ENCODE measurements around the gene PTCRA. TPM values are rescaled to one million over a fixed set of nuclear protein-coding genes. Genes with fewer than 3 reads are reported as not detected.

PTCRA gene
- total and polyA plus RNA-seq, 10 donors = 1.1 to 15.5 (median 4.6) TPM

- no peaks in the 10 kb centered on the region for H3K27me3 ChIP-seq (replicated peaks in 1 of 7)
- no peaks in the 10 kb centered on the region for H3K9me3 ChIP-seq
- WGBS, 5 donors = 90 to 99% (median 97%) methylated on average over 11 of the region's 11 CpGs
- peaks cover 0 to 99% (median 58%) of the 10 kb centered on the region in 6 donors for H3K36me3 ChIP-seq
- H3K4me3 ChIP-seq = no peak overlapping the region
- TF ChIP-seq POLR2AphosphoS5 (IDR thresholded peaks at IDR 0.05) (peak in 1 of 3 donors; percentile 21), POLR2A (IDR thresholded peaks at IDR 0.05) (no peak)
- TF ChIP-seq, protein P1, sequence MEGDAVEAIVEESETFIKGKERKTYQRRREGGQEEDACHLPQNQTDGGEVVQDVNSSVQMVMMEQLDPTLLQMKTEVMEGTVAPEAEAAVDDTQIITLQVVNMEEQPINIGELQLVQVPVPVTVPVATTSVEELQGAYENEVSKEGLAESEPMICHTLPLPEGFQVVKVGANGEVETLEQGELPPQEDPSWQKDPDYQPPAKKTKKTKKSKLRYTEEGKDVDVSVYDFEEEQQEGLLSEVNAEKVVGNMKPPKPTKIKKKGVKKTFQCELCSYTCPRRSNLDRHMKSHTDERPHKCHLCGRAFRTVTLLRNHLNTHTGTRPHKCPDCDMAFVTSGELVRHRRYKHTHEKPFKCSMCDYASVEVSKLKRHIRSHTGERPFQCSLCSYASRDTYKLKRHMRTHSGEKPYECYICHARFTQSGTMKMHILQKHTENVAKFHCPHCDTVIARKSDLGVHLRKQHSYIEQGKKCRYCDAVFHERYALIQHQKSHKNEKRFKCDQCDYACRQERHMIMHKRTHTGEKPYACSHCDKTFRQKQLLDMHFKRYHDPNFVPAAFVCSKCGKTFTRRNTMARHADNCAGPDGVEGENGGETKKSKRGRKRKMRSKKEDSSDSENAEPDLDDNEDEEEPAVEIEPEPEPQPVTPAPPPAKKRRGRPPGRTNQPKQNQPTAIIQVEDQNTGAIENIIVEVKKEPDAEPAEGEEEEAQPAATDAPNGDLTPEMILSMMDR (IDR thresholded peaks at IDR 0.05 in 8 of 11, conservative IDR thresholded peaks at IDR 0.05 in 3 of 11) = no peak
- H3K27ac ChIP-seq = no peak overlapping the region
- intact Hi-C loops (cut with DNase I; ENCODE audit: low total_unique reads) = no loop called here
- no peaks in the 10 kb centered on the region for H3K4me1 ChIP-seq
- DNase-seq = no peak
Observed at GRCh38 chr6:42967228-42967627, 51.4 kb downstream of the PTCRA start.

DNA sequence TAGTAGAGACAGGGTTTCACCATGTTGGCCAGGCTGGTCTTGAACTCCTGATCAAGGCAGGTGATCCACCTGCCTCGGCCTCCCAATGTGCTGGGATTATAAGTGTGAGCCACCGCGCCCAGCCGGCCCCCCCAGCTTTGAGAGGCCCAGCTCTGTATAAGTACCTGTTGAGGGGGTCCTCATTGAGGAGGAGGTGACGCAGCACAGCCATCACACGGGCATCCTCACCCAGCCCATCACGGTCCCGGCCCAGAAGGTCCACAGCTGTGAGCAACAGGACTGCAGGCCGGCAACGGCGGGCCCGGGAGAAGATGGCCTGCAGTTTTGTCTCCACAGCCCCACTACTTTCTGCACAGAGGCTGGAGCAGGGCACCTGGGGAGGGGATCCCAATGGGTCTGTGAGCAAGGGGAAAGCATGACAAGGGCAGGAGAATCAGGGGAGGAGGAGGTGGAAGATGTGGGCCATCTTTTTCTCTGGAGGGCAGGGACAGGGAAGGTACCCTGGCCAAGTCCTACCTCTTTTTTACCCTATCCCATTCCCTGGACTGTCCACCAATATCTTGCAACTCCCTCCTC is 52.4 kb downstream of the PTCRA start:
- H3K9me3 ChIP-seq = no peaks in the 10 kb centered on the region
- intact Hi-C loops (cut with DNase I; ENCODE audit: low total_unique reads) = no loop called here
- no peak overlapping the region for H3K27ac ChIP-seq
- TF ChIP-seq POLR2A (IDR thresholded peaks at IDR 0.05) (no peak), POLR2AphosphoS5 (IDR thresholded peaks at IDR 0.05) (peak in 1 of 3 donors; percentile 14)
- no peak overlapping the region for H3K4me3 ChIP-seq
- DNase-seq = peak; percentile 62
- H3K27me3 ChIP-seq (replicated peaks in 1 of 7) = no peaks in the 10 kb centered on the region
- peaks cover 0 to 98% (median 55%) of the 10 kb centered on the region in 6 donors for H3K36me3 ChIP-seq
- 95 to 97% (median 97%) methylated on average over 9 to 12 of the region's 12 CpGs for WGBS, 5 donors
- no peaks in the 10 kb centered on the region for H3K4me1 ChIP-seq

- Histone ChIP-seq H3K4me1 (peaks cover 0 to 2% (median 0%) of the 10 kb centered on the region in 6 donors), H3K36me3 (peaks cover 0 to 98% (median 52%) of the 10 kb centered on the region in 6 donors), H3K9me3 (no peaks in the 10 kb centered on the region), H3K4me3 (no peak overlapping the region), H3K27ac (no peak overlapping the region), H3K27me3 (replicated peaks in 1 of 7) (no peaks in the 10 kb centered on the region)
- intact Hi-C loops (cut with DNase I; ENCODE audit: low total_unique reads) = no loop called here
- DNase-seq = no peak
- no peak for TF ChIP-seq POLR2AphosphoS5 (IDR thresholded peaks at IDR 0.05)
- no peak for TF ChIP-seq POLR2A (IDR thresholded peaks at IDR 0.05)
- TF ChIP-seq, protein P1 (IDR thresholded peaks at IDR 0.05 in 8 of 11, conservative IDR thresholded peaks at IDR 0.05 in 3 of 11) = no peak
- 73 to 100% (median 81%) methylated on average over 2 to 4 of the region's 4 CpGs for WGBS, 5 donors
Observed at GRCh38 chr6:42968783-42969182, 52.9 kb downstream of the PTCRA start.

- H3K9me3 ChIP-seq = no peaks in the 10 kb centered on the region
- TF ChIP-seq POLR2A (IDR thresholded peaks at IDR 0.05) = no peak
- TF ChIP-seq, protein P1 (IDR thresholded peaks at IDR 0.05 in 8 of 11, conservative IDR thresholded peaks at IDR 0.05 in 3 of 11) = no peak
- no peak for TF ChIP-seq POLR2AphosphoS5 (IDR thresholded peaks at IDR 0.05)
- 92 to 100% (median 95%) methylated on average over 2 of the region's 2 CpGs for WGBS, 5 donors
- no peaks in the 10 kb centered on the region for H3K27me3 ChIP-seq (replicated peaks in 1 of 7)
- H3K36me3 ChIP-seq = peaks cover 0 to 98% (median 47%) of the 10 kb centered on the region in 6 donors
- intact Hi-C loops (cut with DNase I; ENCODE audit: low total_unique reads) = no loop called here
- H3K4me3 ChIP-seq = no peak overlapping the region
- H3K4me1 ChIP-seq = peaks cover 0 to 7% (median 0%) of the 10 kb centered on the region in 6 donors
- no peak for DNase-seq
- no peak overlapping the region for H3K27ac ChIP-seq
Observed at GRCh38 chr6:42969431-42969830, 53.6 kb downstream of the PTCRA start.
